K562 treated with DMSO at 1 percent for 48 hours (cell line): Measurements from ENCODE around the gene ITIH4. TPM values are rescaled to one million over a fixed set of nuclear protein-coding genes. Genes with fewer than 3 reads are reported as not detected.

Experiments used
- total RNA-seq: library from RNA; unstranded; fragments of 300-600 nt; gene quantifications from 2 replicates; pipeline ENCODE4 v1.2.3, GENCODE V29; 2022; ENCODE audit warnings: low replicate concordance; ENCODE audit errors: extremely low read depth

The ITIH4 gene
- total RNA-seq = not detected in 2 replicates

DNA sequence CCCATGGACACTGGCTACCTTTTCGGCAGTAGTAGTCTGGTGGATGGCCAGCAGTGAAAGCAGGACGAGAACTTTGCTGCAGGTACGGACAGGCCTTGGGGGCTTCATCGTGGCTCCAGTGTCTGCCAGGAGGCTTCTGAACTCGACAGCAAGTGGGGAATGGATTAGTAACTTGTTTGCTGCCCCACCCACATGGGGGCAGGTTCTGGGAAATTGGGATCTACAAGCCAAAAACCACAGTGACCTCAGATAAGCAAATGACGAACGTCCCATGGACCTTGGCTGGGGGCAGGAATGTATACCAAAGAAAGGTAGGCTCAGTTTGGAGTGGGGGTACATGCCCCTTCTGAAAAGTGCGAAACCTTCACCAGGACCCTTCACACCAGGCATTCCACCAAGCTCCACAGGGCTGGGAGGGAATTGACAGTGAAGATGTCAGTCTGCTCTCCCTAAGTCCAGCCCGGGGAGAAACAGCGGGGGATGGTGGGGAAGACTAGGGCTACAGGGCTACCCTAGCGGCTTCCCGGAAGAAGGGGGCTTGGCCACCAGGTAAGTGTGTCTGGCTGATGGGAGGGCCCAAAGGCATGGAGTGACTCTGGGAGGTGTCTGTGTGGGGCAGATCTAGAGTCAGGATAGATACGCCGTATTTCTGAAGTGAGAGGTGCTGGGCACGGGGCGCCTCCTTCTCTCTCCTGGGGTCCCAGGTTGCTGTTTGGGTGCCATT is at the start of gene ITIH4:
ITIH4 (minus strand) TSS at position 138 of the 724 bp plus-strand sequence; CDS start at position 108, 30 bp downstream.

DNA sequence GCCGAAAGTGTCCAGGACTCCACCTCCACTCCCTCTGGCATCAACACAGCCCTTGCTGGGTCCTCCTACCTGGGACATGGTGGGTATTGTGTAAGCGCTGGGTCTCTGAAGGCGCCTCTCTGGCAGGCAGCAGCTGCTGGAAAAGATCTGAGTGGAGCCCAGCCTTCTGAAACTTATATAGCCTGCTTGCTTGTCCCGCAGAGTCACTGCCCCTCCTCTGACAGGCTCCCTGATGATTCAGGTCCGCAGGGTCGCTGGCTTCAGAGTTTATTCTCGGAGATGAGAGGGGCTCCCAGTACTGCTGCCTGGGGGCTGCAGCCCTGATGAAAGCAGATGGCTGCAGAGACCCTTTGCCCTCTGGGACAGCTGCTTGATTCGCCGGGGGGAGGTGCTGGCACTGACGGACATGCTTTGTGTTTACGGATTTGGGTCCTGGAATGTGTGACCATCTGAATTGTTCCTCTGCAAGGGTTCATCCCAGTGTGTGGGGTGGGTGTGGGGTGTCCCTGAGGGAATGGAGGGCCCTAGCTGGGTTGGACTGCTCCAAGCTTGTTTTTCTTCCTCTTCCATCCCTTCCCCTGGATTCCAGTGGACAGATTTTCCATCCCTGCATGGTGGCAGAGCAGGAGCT is 4.5 kb upstream of the ITIH4 start, which contains the start of gene MUSTN1:
MUSTN1 (minus strand) TSS at position 149 of the 631 bp plus-strand sequence; CDS start at position 78, 71 bp downstream.

DNA sequence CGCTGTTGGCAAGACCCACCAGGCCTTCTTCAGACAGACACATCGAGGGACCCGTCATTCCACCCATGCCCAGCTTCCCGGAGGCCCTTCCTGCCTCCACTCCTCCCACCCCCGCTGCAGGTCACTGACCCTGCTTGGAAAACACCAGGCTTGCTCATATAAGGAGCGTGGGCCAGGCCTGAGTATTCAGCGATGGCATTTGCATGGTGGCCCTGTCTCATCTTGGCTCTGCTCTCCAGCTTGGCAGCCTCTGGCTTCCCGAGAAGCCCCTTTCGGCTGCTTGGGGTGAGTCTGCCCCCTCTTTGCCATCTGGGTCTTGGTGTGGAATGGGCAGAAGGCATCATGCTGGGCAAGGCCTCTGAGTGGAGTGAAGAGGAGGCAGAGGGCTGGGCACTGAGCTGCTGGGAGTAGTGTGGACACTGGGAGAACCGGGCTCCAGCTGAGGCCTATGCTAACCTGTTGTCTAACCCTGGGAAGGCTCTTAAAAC is 35.8 kb downstream of the ITIH4 start, which contains the start of gene ITIH3:
ITIH3 (plus strand) TSS at position 185 of the 488 bp plus-strand sequence; CDS start at position 193, 8 bp downstream.

DNA sequence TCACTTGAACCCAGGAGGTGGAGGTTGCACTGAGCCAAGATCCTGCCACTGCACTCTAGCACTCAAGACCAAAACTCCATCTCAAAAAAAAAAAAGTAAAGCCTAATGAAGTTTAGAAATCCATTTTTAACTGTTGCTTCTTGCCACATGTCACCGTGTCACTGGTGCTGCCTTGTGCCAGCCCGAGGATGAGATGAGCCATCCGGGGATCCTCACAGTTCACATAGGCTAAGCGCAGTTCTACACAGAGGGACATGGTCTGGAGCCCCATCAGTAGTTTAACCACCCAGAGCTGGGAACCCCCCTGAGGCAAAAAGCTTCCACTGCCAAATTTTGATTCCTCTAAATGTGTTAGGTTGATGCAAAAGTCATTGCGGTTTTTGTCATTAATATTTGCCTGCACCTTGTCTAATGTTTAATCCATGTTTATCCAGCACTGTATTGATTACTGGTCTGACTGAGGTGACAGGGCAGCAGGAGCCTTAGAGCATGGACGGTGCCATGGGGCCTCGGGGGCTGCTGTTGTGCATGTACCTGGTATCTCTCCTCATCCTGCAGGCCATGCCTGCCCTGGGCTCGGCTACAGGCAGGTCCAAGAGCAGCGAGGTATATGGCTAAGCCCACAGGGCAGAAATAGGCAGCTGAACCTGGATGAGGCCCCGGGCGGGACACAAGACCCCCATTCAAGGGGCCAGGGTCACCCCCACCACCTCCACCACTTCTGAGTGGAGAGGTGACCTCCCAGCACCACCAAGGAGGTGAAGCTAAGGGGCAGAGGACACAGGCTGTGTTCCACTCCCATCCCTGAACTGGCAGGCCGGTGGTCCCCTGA is 53.1 kb downstream of the ITIH4 start, which contains the start of gene ITIH1:
ITIH1 (plus strand) TSS at position 473 of the 832 bp plus-strand sequence; CDS start at position 490, 17 bp downstream.

DNA sequence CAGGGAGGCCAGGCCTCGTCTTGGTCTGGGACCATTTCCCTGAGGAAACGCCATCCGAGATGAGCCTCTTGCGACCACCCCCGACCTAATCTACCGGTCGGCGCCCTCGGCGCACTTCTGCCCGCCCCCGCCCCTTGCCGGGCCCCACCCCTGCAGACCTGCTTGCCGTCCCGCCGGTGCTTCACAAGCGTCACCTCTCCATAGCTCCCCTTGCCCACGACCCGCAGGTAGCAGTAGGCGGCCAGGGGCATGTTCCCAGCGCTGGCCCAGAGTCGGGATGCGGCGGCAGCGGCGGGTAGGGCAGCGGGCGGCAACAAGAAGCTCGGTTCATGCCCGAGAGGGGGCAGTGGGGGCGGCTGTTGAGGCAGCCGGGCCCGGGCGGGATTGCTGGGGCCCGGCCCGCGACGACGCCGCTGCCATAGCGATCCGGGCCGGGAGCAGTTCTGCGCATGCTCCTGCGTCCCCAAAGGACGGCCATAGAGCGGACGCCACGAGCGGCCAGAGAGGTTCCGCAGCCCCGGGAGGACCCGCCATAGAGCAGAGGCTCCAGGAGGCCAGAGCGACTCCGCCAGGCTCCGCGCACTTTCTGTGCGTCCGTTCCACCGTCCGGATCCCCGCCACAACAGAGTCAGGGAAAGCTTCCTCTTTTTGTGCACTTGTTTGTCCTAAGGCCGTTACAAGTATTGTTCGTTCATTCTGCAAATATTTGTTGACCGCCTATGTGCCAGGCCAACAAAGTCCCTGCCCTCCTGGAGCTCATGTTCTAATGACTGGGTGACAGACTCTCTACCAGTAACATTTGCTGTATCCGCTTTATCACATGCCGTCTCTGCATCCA is 59.8 kb downstream of the ITIH4 start, which contains the start of gene NEK4:
NEK4 (minus strand) TSS at position 445 of the 838 bp plus-strand sequence; CDS start at position 251, 194 bp downstream.

Other genes with a start within 250 kb of the ITIH4 start
- gene PBRM1, start 144.8 kb downstream of the ITIH4 start, total RNA-seq = not detected in 2 replicates
- gene GNL3, start 144.6 kb downstream of the ITIH4 start, total RNA-seq = not detected in 2 replicates
- not detected in 2 replicates for gene GLT8D1, start 124.9 kb downstream of the ITIH4 start, total RNA-seq
- gene SPCS1, start 124.6 kb downstream of the ITIH4 start, total RNA-seq = not detected in 2 replicates
- gene NEK4, start 59.7 kb downstream of the ITIH4 start, total RNA-seq = not detected in 2 replicates
- gene ITIH1, start 53.1 kb downstream of the ITIH4 start, total RNA-seq = not detected in 2 replicates
- gene ITIH3, start 35.9 kb downstream of the ITIH4 start, total RNA-seq = not detected in 2 replicates
- not detected in 2 replicates for gene MUSTN1, start 4.3 kb upstream of the ITIH4 start, total RNA-seq
- gene STIMATE, start 66.9 kb upstream of the ITIH4 start, total RNA-seq = not detected in 2 replicates
- not detected in 2 replicates for gene SFMBT1, start 215.4 kb upstream of the ITIH4 start, total RNA-seq